Mesenchymal stem cell (in vitro differentiated cells and primary cell): ENCODE results near the gene ATF7. TPM values are rescaled to one million over a fixed set of nuclear protein-coding genes. Genes with fewer than 3 reads are reported as not detected.

Experiments
- DNase-seq: peaks from one replicate; pipeline ENCODE4 v3.0.0-alpha.2; 2013
- H2AFZ ChIP-seq: one replicate; pipeline ENCODE4 v1.6.1; 2013; ENCODE audit warnings: low read depth, mild to moderate bottlenecking, control low read depth, inconsistent platforms, low read length, moderate library complexity
- H2AK5ac ChIP-seq: 2 replicates; pipeline ENCODE4 v1.6.1; 2013; ENCODE audit warnings: low read length, moderate library complexity, mild to moderate bottlenecking, inconsistent platforms; ENCODE audit not compliant: severe bottlenecking
- H2BK120ac ChIP-seq: one replicate; pipeline ENCODE4 v1.6.1; 2013; ENCODE audit warnings: low read depth, mild to moderate bottlenecking, inconsistent platforms, low read length, moderate library complexity
- H2BK12ac ChIP-seq, 2 experiments: one replicate each; pipeline ENCODE4 v1.6.1; 2013; ENCODE audit warnings: inconsistent platforms in 2 of 2, low read length in 2 of 2, mild to moderate bottlenecking in 2 of 2, moderate library complexity in 2 of 2, control low read depth in 1 of 2
- H2BK15ac ChIP-seq: one replicate; pipeline ENCODE4 v1.6.1; 2013; ENCODE audit warnings: mild to moderate bottlenecking, low read depth, inconsistent platforms; ENCODE audit not compliant: poor library complexity, severe bottlenecking
- H2BK5ac ChIP-seq: 2 replicates; pipeline ENCODE4 v1.6.1; 2013; ENCODE audit warnings: low read depth, mild to moderate bottlenecking, low read length, control low read depth, inconsistent platforms; ENCODE audit not compliant: poor library complexity, severe bottlenecking
- H3K14ac ChIP-seq, 2 experiments: one replicate each; pipeline ENCODE4 v1.6.1; 2013; ENCODE audit warnings: inconsistent platforms in 2 of 2, low read length in 2 of 2, control low read depth in 1 of 2, mild to moderate bottlenecking in 1 of 2, moderate library complexity in 1 of 2
- H3K18ac ChIP-seq, 2 experiments: one replicate each; pipeline ENCODE4 v1.6.1; 2013; ENCODE audit warnings: inconsistent platforms in 2 of 2, low read length in 2 of 2, control low read depth in 1 of 2, low read depth in 1 of 2, mild to moderate bottlenecking in 1 of 2
- H3K23ac ChIP-seq, 2 experiments: one replicate each; pipeline ENCODE4 v1.6.1; 2013; ENCODE audit warnings: inconsistent platforms in 2 of 2, low read length in 2 of 2, mild to moderate bottlenecking in 2 of 2, moderate library complexity in 2 of 2, control low read depth in 1 of 2
- H3K27ac ChIP-seq: 2 replicates; pipeline ENCODE4 v1.5.1; 2013; ENCODE audit warnings: mild to moderate bottlenecking, moderate library complexity, low read length, control low read depth, inconsistent platforms; ENCODE audit not compliant: poor library complexity, severe bottlenecking
- H3K27me3 ChIP-seq, 2 experiments: 2 replicates each; pipeline versions ENCODE4 v1.6.1 to v1.7.0; 2013; ENCODE audit warnings: low read length in 2 of 2, mild to moderate bottlenecking in 2 of 2, moderate library complexity in 2 of 2, control low read depth in 1 of 2, inconsistent platforms in 1 of 2; ENCODE audit not compliant: control insufficient read depth in 1 of 2, insufficient read depth in 1 of 2
- H3K36me3 ChIP-seq, 2 experiments: 2 replicates each; pipeline versions ENCODE4 v1.6.1 to v1.7.0; 2013; ENCODE audit warnings: low read length in 2 of 2, control low read depth in 1 of 2, inconsistent platforms in 1 of 2, low read depth in 1 of 2, mild to moderate bottlenecking in 1 of 2; ENCODE audit not compliant: insufficient read depth in 2 of 2, control insufficient read depth in 1 of 2
- H3K4ac ChIP-seq, 2 experiments: one replicate each; pipeline ENCODE4 v1.6.1; 2013; ENCODE audit warnings: inconsistent platforms in 2 of 2, low read length in 2 of 2, mild to moderate bottlenecking in 2 of 2, moderate library complexity in 2 of 2, control low read depth in 1 of 2, low read depth in 1 of 2
- H3K4me1 ChIP-seq: 2 replicates; pipeline ENCODE4 v1.6.1; 2013; ENCODE audit warnings: low read depth, low read length, control low read depth; ENCODE audit not compliant: control insufficient read depth, insufficient read depth
- H3K4me2 ChIP-seq: 2 replicates; pipeline ENCODE4 v1.6.1; 2013; ENCODE audit warnings: low read length, mild to moderate bottlenecking, inconsistent platforms; ENCODE audit not compliant: poor library complexity, severe bottlenecking
- H3K4me3 ChIP-seq, 2 experiments: 2 replicates each; pipeline versions ENCODE4 v1.5.1 to v1.7.0; 2013; ENCODE audit warnings: low read length in 2 of 2, mild to moderate bottlenecking in 2 of 2, control low read depth in 1 of 2, low read depth in 1 of 2; ENCODE audit not compliant: insufficient read depth in 1 of 2
- H3K79me1 ChIP-seq: replicated peaks from 2 replicates; pipeline ENCODE4 v1.6.1; 2013; ENCODE audit warnings: mild to moderate bottlenecking, control low read depth, low read length, inconsistent platforms; ENCODE audit not compliant: poor library complexity, severe bottlenecking
- H3K9ac ChIP-seq: 2 replicates; pipeline ENCODE4 v1.7.0; 2013; ENCODE audit warnings: mild to moderate bottlenecking, low read length, moderate library complexity
- H3K9me3 ChIP-seq: 2 replicates; pipeline ENCODE4 v1.7.0; 2013; ENCODE audit warnings: mild to moderate bottlenecking, low read length; ENCODE audit not compliant: control insufficient read depth
- H4K8ac ChIP-seq: one replicate; pipeline ENCODE4 v1.6.1; 2013; ENCODE audit warnings: inconsistent platforms, mild to moderate bottlenecking, low read length, moderate library complexity
- H4K91ac ChIP-seq: one replicate; pipeline ENCODE4 v1.6.1; 2013; ENCODE audit warnings: mild to moderate bottlenecking, low read length, inconsistent platforms
- WGBS: methylation state at CpG from one replicate; pipeline ENCODE4 v1.1.7; 2013; ENCODE audit warnings: mixed read lengths; 5-methylcytosine and 5-hydroxymethylcytosine counted together
- polyA plus RNA-seq, 2 experiments: library from polyadenylated mRNA; stranded (reverse); fragments of 200-250 nt; gene quantifications; one replicate each; pipeline ENCODE4 v1.2.3, GENCODE V29; 2013

The ATF7 gene
- 24.9 TPM for polyA plus RNA-seq (2013, experiment 1 of 2)
- polyA plus RNA-seq (2013, experiment 2 of 2), result 24.6 TPM

DNA sequence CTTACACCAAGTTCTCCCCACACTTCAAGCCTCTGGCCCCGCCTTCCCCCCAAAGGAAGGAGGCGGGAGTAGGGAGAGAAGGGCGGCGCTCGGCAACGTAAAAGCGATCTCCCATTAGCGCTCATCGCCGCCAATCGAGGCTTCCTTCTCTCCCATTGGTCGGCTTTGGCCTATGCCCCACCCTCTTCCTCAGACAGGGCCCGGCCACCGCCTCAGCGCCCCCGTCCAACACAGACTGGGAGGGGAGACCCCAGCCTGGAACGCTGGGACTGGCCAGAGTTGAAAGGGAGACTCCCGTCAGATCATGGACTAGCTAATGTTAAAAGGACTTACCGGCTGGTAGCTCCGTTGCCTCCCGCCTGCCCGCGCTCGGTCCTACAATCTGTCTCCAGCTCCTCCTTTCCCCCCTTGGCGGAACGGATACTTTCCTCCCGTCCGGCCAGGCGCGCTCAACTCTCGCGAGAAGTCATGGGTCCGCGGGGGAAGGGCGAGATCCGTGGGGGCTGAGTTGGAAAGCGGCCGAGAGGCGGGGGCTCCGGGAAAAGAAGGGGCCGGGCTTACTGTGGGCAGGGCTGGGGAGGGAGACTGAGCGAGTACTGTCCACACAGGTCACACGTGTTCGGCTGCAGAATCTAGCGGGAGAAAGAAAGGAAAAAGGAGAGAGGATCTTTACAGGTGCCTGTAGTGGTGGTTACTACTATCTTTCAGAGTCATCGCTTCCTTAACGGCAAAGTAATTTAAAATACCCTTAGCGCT lies at the start of gene ATF7:
Gene ATF7 (minus strand): TSS at position 437 of the 756 bp plus-strand sequence. CDS start 25,382 bp downstream, outside the sequence.
- H2AFZ ChIP-seq, result peak within 1 kb of the TSS; percentile 80
- peak within 1 kb of the TSS; percentile 76 to 97 for H3K4ac ChIP-seq
- under 1% methylated on average over 45 of the region's 48 CpGs for WGBS
- H3K9me3 ChIP-seq, result peaks cover 4% of the 10 kb centered on the region
- peak within 1 kb of the TSS; percentile 74 to 98 for H3K18ac ChIP-seq
- peak within 1 kb of the TSS; percentile 89 for H4K91ac ChIP-seq
- H3K36me3 ChIP-seq, result peaks cover 0 to 2% of the 10 kb centered on the region in 2 experiments
- no peak within 1 kb of the TSS for H2BK15ac ChIP-seq
- H3K27me3 ChIP-seq, result no peaks in the 10 kb centered on the region
- peak; percentile 98 for DNase-seq
- peak within 1 kb of the TSS; percentile 25 to 82 for H2BK12ac ChIP-seq
- peaks cover 2% of the 10 kb centered on the region for H3K79me1 ChIP-seq
- H2BK5ac ChIP-seq, result peak within 1 kb of the TSS; percentile 80
- H3K27ac ChIP-seq, result peak within 1 kb of the TSS; percentile 98
- peak within 1 kb of the TSS; percentile 82 for H3K4me2 ChIP-seq
- peak within 1 kb of the TSS; percentile 69 to 91 for H3K4me3 ChIP-seq
- peak within 1 kb of the TSS in 1 of 2 experiments; percentile 92 for H3K14ac ChIP-seq
- H3K9ac ChIP-seq, result peak within 1 kb of the TSS; percentile 98
- H2AK5ac ChIP-seq, result peak within 1 kb of the TSS; percentile 66
- H2BK120ac ChIP-seq, result no peak within 1 kb of the TSS
- peak within 1 kb of the TSS; percentile 67 for H4K8ac ChIP-seq
- no peak within 1 kb of the TSS for H3K23ac ChIP-seq
- H3K4me1 ChIP-seq, result peaks cover 1% of the 10 kb centered on the region

GRCh38 chr12:53674977-53675700 lies 49.0 kb upstream of the ATF7 start:
- Histone ChIP-seq H3K14ac (peak overlapping the region in 1 of 2 experiments; percentile 97), H3K79me1 (peaks cover 13% of the 10 kb centered on the region), H3K27ac (peak overlapping the region; percentile 73), H3K23ac (peak overlapping the region in 1 of 2 experiments; percentile 84), H2BK15ac (no peak overlapping the region), H3K9me3 (no peaks in the 10 kb centered on the region), H3K9ac (peak overlapping the region; percentile 92), H4K91ac (peak overlapping the region; percentile 62), H3K4me2 (peak overlapping the region; percentile 86), H3K36me3 (peaks cover 21 to 39% of the 10 kb centered on the region in 2 experiments), H3K4me1 (peaks cover 14% of the 10 kb centered on the region), H3K4ac (peak overlapping the region; percentile 73 to 94), H2BK5ac (peak overlapping the region; percentile 1), H3K4me3 (peak overlapping the region; percentile 77 to 86), H2BK12ac (peak overlapping the region; percentile 41 to 64), H3K27me3 (no peaks in the 10 kb centered on the region), H3K18ac (peak overlapping the region; percentile 94 to 99), H4K8ac (peak overlapping the region; percentile 80), H2BK120ac (no peak overlapping the region), H2AFZ (no peak overlapping the region), H2AK5ac (peak overlapping the region; percentile 96)
- no peak for DNase-seq
- 56% methylated on average over 6 of the region's 8 CpGs for WGBS

- Histone ChIP-seq H3K4me1 (peaks cover 8% of the 10 kb centered on the region), H2BK12ac (no peak overlapping the region), H3K27ac (no peak overlapping the region), H3K9me3 (no peaks in the 10 kb centered on the region), H2BK15ac (no peak overlapping the region), H2BK5ac (no peak overlapping the region), H3K4me2 (no peak overlapping the region), H3K9ac (no peak overlapping the region), H3K4ac (no peak overlapping the region), H4K8ac (no peak overlapping the region), H2AFZ (no peak overlapping the region), H3K18ac (no peak overlapping the region), H3K4me3 (no peak overlapping the region), H2AK5ac (no peak overlapping the region), H3K14ac (no peak overlapping the region), H4K91ac (no peak overlapping the region), H3K79me1 (peaks cover 22% of the 10 kb centered on the region), H3K36me3 (peaks cover 48 to 67% of the 10 kb centered on the region in 2 experiments), H3K27me3 (no peaks in the 10 kb centered on the region), H3K23ac (no peak overlapping the region), H2BK120ac (no peak overlapping the region)
- no peak for DNase-seq
Measured at GRCh38 chr12:53670971-53671370, 44.8 kb upstream of the ATF7 start.

DNA sequence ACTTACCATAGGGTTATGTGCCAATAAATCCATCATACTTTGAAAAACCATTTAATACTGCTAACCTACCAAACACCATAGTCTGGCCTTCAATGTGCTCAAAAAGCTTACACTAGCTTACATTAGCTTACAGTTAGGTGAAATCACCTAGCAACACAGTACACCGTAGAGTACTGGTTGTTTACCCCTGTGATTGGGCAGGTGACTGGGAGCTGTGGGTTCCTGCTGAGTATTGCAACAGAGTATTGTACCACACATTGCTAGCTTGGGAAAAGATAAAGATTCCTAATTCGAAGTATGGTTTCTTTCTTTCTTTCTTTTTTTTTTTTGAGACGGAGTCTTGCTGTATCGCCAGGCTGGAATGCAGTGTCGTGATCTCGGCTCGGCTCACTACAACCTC lies 44.1 kb upstream of the ATF7 start:
- H2BK5ac ChIP-seq, result no peak overlapping the region
- no peak overlapping the region for H2AFZ ChIP-seq
- no peak overlapping the region for H4K91ac ChIP-seq
- H3K4ac ChIP-seq, result no peak overlapping the region
- H2AK5ac ChIP-seq, result peak overlapping the region; percentile 78
- H3K9ac ChIP-seq, result no peak overlapping the region
- no peak overlapping the region for H2BK12ac ChIP-seq
- no peak overlapping the region for H3K14ac ChIP-seq
- WGBS, result 92% methylated on average over 4 of the region's 7 CpGs
- H2BK15ac ChIP-seq, result no peak overlapping the region
- H3K23ac ChIP-seq, result no peak overlapping the region
- peaks cover 24% of the 10 kb centered on the region for H3K79me1 ChIP-seq
- H3K4me2 ChIP-seq, result no peak overlapping the region
- peaks cover 52 to 73% of the 10 kb centered on the region in 2 experiments for H3K36me3 ChIP-seq
- no peak for DNase-seq
- no peak overlapping the region for H3K27ac ChIP-seq
- H3K4me1 ChIP-seq, result peaks cover 8% of the 10 kb centered on the region
- no peak overlapping the region for H2BK120ac ChIP-seq
- H3K27me3 ChIP-seq, result no peaks in the 10 kb centered on the region
- H3K4me3 ChIP-seq, result no peak overlapping the region
- H3K9me3 ChIP-seq, result no peaks in the 10 kb centered on the region
- H3K18ac ChIP-seq, result no peak overlapping the region
- H4K8ac ChIP-seq, result no peak overlapping the region
